Stimulated activated CD4-positive, alpha-beta T cell treated with anti-CD3 and anti-CD28 coated beads, Interleukin-12 subunit alpha, Interleukin-12 subunit beta, amount 100 ng/mL, for 24 hours (primary cell): Measurements from ENCODE around the gene TBXT.
"Not testable (repeated sequence)": the region's sequence is repeated elsewhere in the genome, so short reads cannot be mapped to it uniquely, and the experiment has no call there.

ENCODE experiments used
- DNase-seq, 2 experiments: peaks; one replicate each; pipeline ENCODE4 v3.0.0-alpha.2; 2020; ENCODE audit warnings: low read depth in 2 of 2

Gene TBXT

GRCh38 chr6:166169549-166170421 lies 2.1 kb upstream of the TBXT start:
- no peak for DNase-seq

GRCh38 chr6:166168616-166169548 lies 1.2 kb upstream of the TBXT start:
- no peak for DNase-seq

DNA sequence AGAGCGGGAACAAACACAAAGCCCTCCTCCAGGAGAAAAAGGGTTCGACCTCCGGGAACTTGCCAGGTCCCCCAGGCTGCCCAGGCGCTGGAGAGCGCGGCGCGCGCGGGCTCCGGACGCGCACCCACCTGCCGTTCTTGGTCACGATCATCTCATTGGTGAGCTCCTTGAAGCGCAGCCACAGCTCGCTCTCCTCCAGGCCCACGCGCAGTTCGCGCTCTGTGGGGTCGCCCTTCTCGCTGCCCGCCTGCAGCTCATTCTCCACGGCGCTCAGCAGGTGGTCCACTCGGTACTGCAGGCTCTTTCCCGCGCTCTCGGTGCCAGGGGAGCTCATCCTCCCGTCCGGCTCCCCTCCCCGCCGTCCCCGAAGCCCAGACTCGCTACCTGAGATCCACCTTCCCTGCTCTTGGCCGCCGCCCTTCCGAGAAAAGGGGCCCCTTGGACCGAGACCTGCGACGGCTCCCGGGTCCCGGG lies 356 bp downstream of the TBXT start:
- no peak for DNase-seq

- no peak for DNase-seq
Observed at GRCh38 chr6:166166314-166167257, 1.1 kb downstream of the TBXT start.

- no peak for DNase-seq
Observed at GRCh38 chr6:166165558-166166313, 1.9 kb downstream of the TBXT start.

DNA sequence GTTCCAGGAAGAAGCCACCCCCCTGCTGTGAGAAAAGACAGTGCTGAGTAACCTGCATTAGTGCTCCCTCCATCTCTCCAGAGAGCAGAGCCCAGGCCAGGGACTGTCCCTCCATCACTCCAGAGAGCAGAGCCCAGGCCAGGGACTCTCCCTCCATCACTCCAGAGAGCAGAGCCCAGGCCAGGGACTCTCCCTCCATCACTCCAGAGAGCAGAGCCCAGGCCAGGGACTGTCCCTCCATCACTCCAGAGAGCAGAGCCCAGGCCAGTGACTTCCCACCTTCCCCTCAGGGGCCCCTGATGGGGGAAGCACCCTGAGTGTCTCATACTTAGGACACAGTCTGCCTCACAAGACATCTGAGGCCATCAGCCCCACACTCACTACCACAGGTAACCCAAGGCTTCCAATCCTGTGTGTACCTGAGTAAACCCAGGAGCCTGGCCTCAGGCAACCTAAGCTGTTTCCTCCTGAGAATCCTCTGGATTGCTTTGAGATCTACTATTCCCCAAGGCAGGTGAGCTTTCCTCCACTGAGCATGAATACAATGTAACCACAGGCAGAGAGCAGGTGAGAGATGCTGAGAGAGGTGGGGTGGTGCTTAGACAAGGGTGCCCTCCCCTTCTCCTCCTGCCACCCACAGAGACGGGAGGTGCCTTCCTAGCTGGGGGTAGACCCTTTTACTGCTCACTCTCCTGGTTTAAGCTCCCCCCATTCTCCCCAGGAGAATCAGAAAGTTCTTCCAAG lies 4.9 kb downstream of the TBXT start:
- DNase-seq: peak in 1 of 2 experiments; percentile 36

DNA sequence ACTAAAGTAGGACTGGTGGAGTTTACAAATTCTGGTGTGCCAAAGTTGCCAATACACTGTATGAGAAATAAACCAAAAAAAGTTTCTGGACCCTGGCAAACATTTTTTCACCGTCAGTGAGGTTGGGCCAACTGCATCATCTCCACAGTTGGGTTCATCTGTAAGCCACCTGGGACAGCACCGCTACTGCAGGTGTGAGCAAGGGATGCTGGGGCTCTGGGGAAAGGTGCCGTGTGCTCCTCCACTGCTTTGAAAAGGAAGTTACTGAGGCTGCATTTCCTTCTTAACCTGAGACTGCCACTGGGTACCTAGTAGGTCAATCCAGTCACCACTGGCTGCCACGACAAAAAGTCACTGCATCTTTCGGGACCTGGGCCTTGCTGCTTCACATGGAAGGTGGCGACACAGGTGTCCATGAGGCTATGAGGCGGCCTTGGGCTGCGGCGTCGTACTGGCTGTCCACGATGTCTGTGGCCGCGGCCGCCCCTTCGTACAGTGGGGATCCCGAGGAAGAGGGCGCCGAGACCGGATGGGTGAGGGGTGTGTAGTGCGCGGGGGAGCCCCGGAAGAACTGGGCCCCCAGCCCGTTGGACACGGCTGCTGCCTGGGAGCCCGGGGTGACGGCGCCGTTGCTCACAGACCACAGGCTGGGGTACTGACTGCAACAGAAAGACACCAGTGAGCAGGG lies 9.6 kb downstream of the TBXT start:
- no peak for DNase-seq

GRCh38 chr6:166156942-166157341 lies 10.7 kb downstream of the TBXT start:
- DNase-seq: no peak

DNA sequence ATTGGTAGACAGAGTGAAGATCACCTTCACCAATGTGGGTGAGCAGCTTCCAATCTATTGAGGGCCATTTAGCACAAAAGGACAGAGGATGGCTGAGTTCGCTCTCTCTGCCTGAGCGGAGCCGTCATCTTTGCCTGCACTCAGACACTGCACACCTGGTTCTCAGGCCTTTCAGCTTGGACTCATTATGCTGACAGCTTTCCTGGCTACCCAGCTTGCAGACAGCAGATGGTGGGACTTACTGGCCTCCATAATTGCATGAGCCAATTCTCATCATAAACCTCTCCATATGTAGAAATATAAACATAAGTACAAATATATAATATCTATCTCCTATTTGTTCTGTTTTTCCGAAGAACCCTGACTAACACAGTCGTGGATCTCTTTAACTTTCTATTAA lies 13.7 kb downstream of the TBXT start:
- DNase-seq: no peak

DNA sequence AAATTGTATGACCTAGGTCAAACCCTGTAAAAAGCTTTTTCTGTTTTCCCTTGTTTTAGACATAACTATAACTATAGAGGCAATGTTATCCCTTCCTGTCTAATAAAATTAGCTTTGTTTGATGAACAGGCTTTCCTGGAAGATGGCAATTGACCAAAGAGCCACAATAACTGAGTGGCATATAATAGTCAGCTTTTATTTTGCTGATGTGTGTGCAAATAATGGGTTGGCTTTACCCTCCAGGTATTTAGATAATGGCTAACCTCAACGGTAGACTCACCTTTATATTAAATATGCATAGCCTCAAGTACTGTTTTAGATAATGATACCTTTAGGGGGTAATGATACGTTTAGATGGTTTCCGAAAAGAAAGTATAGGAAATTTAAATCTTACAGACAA lies 15.0 kb downstream of the TBXT start:
- no peak for DNase-seq

DNA sequence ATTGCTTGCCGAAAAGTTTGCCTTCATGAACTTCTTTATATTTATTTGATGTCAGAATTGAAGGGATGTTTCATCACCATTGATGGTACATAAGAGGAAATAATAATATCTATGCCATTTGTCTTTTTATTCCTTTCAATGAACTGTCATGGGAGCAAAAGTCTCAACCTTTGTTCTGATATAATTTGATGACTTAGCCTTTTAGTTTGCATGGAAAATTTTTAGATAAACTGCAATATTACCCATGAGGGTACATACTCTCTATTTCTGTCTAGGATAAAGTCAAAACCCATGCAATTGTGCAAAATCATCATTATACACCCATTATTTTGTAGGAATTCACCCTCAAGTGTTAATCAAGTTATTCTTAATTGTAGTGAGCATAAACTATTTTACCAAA lies 15.9 kb downstream of the TBXT start:
- no peak for DNase-seq

DNA sequence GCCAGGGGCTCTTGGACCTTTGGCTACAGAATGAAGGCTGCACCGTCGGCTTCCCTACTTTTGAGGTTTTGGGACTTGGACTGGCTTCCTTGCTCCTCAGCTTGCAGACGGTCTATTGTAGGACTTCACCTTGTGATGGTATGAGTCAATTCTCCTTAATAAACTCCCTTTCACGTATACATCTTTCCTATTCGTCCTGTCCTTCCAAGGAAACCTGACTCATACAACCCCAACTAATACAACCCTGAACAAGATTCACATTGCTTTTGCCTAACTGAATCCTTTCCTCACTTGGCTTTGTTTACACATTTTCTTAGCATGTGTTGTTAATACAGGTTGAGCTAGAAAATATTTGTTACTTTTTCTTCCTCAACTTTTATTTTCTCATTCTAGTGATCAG lies 21.9 kb downstream of the TBXT start:
- DNase-seq: no peak

GRCh38 chr6:166143011-166143410 lies 24.6 kb downstream of the TBXT start:
- DNase-seq: no peak

GRCh38 chr6:166127624-166128472 lies 39.8 kb downstream of the TBXT start:
- no peak for DNase-seq

DNA sequence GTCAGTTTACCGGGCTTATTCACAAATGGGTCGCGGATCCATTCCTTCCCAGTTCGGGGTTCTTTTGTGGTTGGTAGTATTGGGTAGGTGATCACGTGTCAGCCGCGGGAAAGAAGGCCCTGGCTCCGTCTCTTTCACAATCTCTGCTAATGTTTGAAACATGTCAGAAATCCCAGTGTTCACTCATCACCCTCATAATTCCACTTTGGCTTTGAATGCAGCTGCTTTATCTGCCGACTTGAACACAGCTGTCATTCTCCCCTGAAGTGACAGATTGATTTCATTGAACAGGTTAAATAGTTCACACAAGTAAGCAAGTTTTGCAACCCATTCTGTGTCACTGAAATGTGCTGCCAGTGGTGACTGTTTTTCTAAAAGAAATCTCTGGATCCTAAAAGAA lies 44.5 kb downstream of the TBXT start:
- DNase-seq: not testable (repeated sequence)

DNA sequence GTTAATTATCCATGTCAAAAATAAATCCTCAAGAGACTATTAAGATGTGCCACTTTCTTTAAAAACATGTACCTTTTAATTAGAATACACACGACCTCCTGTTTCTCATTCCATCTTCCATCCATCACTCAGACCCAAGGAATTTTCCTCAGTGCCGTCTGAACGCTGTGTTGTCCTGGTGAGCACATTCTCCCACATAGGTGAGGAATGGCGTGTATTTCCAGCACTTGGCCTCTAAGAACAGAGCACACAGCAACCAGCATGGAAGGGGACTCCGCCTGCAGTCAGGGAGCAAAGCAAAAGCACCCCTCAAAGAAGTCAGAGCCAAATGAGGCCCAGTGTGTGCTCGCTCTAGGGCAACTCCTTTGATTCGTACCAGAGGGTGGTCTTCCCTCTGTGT lies 45.9 kb downstream of the TBXT start:
- no peak for DNase-seq

- no peak for DNase-seq
Observed at GRCh38 chr6:166119116-166119911, 48.3 kb downstream of the TBXT start.

GRCh38 chr6:166115609-166116008 lies 52.0 kb downstream of the TBXT start:
- no peak for DNase-seq
